Motor neuron (in vitro differentiated cells): Measurements from ENCODE around the gene SPATA13. TPM values are rescaled to one million over a fixed set of nuclear protein-coding genes. Genes with fewer than 3 reads are reported as not detected.

Experiments used
- total RNA-seq, 8 experiments: library from RNA; unstranded; fragments of 300-600 nt; gene quantifications; 2 replicates each; pipeline versions ENCODE4 v1.2.3 to v1.2.4, GENCODE V29; 2022

Gene SPATA13
- total RNA-seq, 8 experiments from 2014 or later = 1.3 to 25.2 (median 8.8) TPM

Other genes with a start within 250 kb of the SPATA13 start
- under 1 TPM in 3 of 8 experiments, not detected in 5; 0.20 to 0.31 (median 0.22) TPM for gene C1QTNF9, start 148.9 kb downstream of the SPATA13 start, total RNA-seq